H9 (cell line): ENCODE measurements around the gene IL15RA. TPM values are rescaled to one million over a fixed set of nuclear protein-coding genes. Genes with fewer than 3 reads are reported as not detected.

ENCODE experiments used
- DNase-seq: peaks from one replicate; pipeline ENCODE4 v3.0.0-alpha.2; 2017
- H2AFZ ChIP-seq: one replicate; pipeline ENCODE4 v1.6.1; 2013; ENCODE audit warnings: mild to moderate bottlenecking, low read length, control low read depth, moderate library complexity
- H2AK5ac ChIP-seq: 2 replicates; pipeline ENCODE4 v1.6.1; 2013; ENCODE audit warnings: low read length, control low read depth, mixed read lengths; ENCODE audit not compliant: insufficient read length
- H2BK120ac ChIP-seq: one replicate; pipeline ENCODE4 v1.6.1; 2013; ENCODE audit warnings: low read depth, mild to moderate bottlenecking, low read length, control low read depth, inconsistent platforms; ENCODE audit not compliant: poor library complexity, severe bottlenecking
- H2BK12ac ChIP-seq: 2 replicates; pipeline ENCODE4 v1.6.1; 2013; ENCODE audit warnings: low read length, control low read depth, mixed read lengths, low read depth; ENCODE audit not compliant: insufficient read length
- H2BK15ac ChIP-seq: 2 replicates; pipeline ENCODE4 v1.6.1; 2013; ENCODE audit warnings: low read depth, low read length, control low read depth
- H2BK20ac ChIP-seq: one replicate; pipeline ENCODE4 v1.6.1; 2013; ENCODE audit warnings: low read depth, mild to moderate bottlenecking, low read length, control low read depth, inconsistent platforms; ENCODE audit not compliant: poor library complexity, severe bottlenecking
- H2BK5ac ChIP-seq: 2 replicates; pipeline ENCODE4 v1.6.1; 2013; ENCODE audit warnings: low read length, control low read depth, mixed read lengths; ENCODE audit not compliant: insufficient read length
- H3K14ac ChIP-seq: 2 replicates; pipeline ENCODE4 v1.6.1; 2013; ENCODE audit warnings: low read length, control low read depth; ENCODE audit not compliant: insufficient read depth
- H3K18ac ChIP-seq: 2 replicates; pipeline ENCODE4 v1.6.1; 2013; ENCODE audit warnings: low read depth, mild to moderate bottlenecking, mixed read lengths, low read length, control low read depth; ENCODE audit not compliant: insufficient read length
- H3K23ac ChIP-seq: 2 replicates; pipeline ENCODE4 v1.6.1; 2013; ENCODE audit warnings: low read length, control low read depth, mixed read lengths, low read depth; ENCODE audit not compliant: insufficient read length
- H3K23me2 ChIP-seq: 2 replicates; pipeline ENCODE4 v1.6.1; 2013; ENCODE audit warnings: low read depth, mild to moderate bottlenecking, mixed read lengths, low read length, control low read depth; ENCODE audit not compliant: insufficient read length, poor library complexity, severe bottlenecking
- H3K27ac ChIP-seq: 2 replicates; pipeline ENCODE4 v1.5.1; 2013; ENCODE audit warnings: low read length, control low read depth, mixed read lengths, low read depth; ENCODE audit not compliant: insufficient read length
- H3K27me3 ChIP-seq: 2 replicates; pipeline ENCODE4 v1.6.1; 2013; ENCODE audit warnings: low read length, control low read depth, inconsistent platforms; ENCODE audit not compliant: insufficient read depth
- H3K4ac ChIP-seq: 2 replicates; pipeline ENCODE4 v1.6.1; 2013; ENCODE audit warnings: low read depth, mild to moderate bottlenecking, control low read depth, inconsistent platforms, low read length, moderate library complexity
- H3K4me1 ChIP-seq: 2 replicates; pipeline ENCODE4 v1.6.1; 2013; ENCODE audit warnings: low read length, control low read depth, inconsistent platforms; ENCODE audit not compliant: insufficient read depth
- H3K4me2 ChIP-seq: 2 replicates; pipeline ENCODE4 v1.6.1; 2013; ENCODE audit warnings: low read length, control low read depth, mixed read lengths; ENCODE audit not compliant: insufficient read length, insufficient read depth
- H3K56ac ChIP-seq: 2 replicates; pipeline ENCODE4 v1.6.1; 2013; ENCODE audit warnings: low read depth, mild to moderate bottlenecking, mixed read lengths, low read length, control low read depth; ENCODE audit not compliant: insufficient read length
- H3K79me1 ChIP-seq: 2 replicates; pipeline ENCODE4 v1.6.1; 2013; ENCODE audit warnings: low read depth, mild to moderate bottlenecking, moderate library complexity, low read length, control low read depth, inconsistent platforms; ENCODE audit not compliant: insufficient read depth, poor library complexity, severe bottlenecking
- H3K79me2 ChIP-seq: 2 replicates; pipeline ENCODE4 v1.6.1; 2013; ENCODE audit warnings: low read length, control low read depth, inconsistent platforms; ENCODE audit not compliant: insufficient read depth
- H3K9ac ChIP-seq: 2 replicates; pipeline ENCODE4 v1.6.1; 2013; ENCODE audit warnings: low read length, control low read depth, mixed read lengths; ENCODE audit not compliant: insufficient read length; ENCODE audit errors: extremely low read depth
- H3K9me3 ChIP-seq: one replicate; pipeline ENCODE4 v1.6.1; 2013; ENCODE audit warnings: low read depth, low read length, inconsistent platforms; ENCODE audit not compliant: control insufficient read depth
- H3T11ph ChIP-seq: one replicate; pipeline ENCODE4 v1.6.1; 2013; ENCODE audit warnings: mild to moderate bottlenecking, low read length, control low read depth, inconsistent platforms
- H4K20me1 ChIP-seq: one replicate; pipeline ENCODE4 v1.6.1; 2013; ENCODE audit not compliant: control insufficient read depth, insufficient read length, insufficient read depth
- H4K5ac ChIP-seq: 2 replicates; pipeline ENCODE4 v1.6.1; 2013; ENCODE audit warnings: low read depth, mild to moderate bottlenecking, mixed read lengths, low read length, control low read depth; ENCODE audit not compliant: insufficient read length
- H4K8ac ChIP-seq: replicated peaks from 2 replicates; pipeline ENCODE4 v1.6.1; 2013; ENCODE audit warnings: low read length, control low read depth, mixed read lengths, low read depth; ENCODE audit not compliant: insufficient read length
- H4K91ac ChIP-seq: 2 replicates; pipeline ENCODE4 v1.6.1; 2013; ENCODE audit warnings: low read depth, mild to moderate bottlenecking, moderate library complexity, mixed read lengths, low read length, control low read depth; ENCODE audit not compliant: insufficient read length
- H3K27ac Mint-ChIP-seq, 3 experiments: 2 replicates in 2 of 3; 3 replicates in 1 of 3; pipeline ENCODE4 v1.8.0; 2020 to 2021; ENCODE audit warnings: mixed read lengths in 3 of 3, mild to moderate bottlenecking in 1 of 3, moderate library complexity in 1 of 3
- H3K27me3 Mint-ChIP-seq: 2 replicates; pipeline ENCODE4 v1.8.0; 2021; ENCODE audit warnings: low read depth, mild to moderate bottlenecking, moderate library complexity, mixed read lengths
- H3K36me3 Mint-ChIP-seq, 3 experiments: 2 replicates in 2 of 3; 3 replicates in 1 of 3; pipeline ENCODE4 v1.8.0; 2020 to 2021; ENCODE audit warnings: low read depth in 3 of 3, mixed read lengths in 3 of 3; ENCODE audit not compliant: insufficient read depth in 1 of 3
- H3K4me1 Mint-ChIP-seq, 2 experiments: 2 replicates each; pipeline ENCODE4 v1.8.0; 2020; ENCODE audit warnings: mixed read lengths in 2 of 2
- H3K4me3 Mint-ChIP-seq, 2 experiments: 2 replicates in 1 of 2; 3 replicates in 1 of 2; pipeline ENCODE4 v1.8.0; 2020 to 2021; ENCODE audit warnings: mild to moderate bottlenecking in 2 of 2, mixed read lengths in 2 of 2, moderate library complexity in 1 of 2
- H3K9me3 Mint-ChIP-seq, 2 experiments: 2 replicates in 1 of 2; 3 replicates in 1 of 2; pipeline ENCODE4 v1.8.0; 2020; ENCODE audit warnings: mild to moderate bottlenecking in 2 of 2, mixed read lengths in 2 of 2, moderate library complexity in 1 of 2
- CTCF ChIP-seq: fragments of 200-600 bp; sonication (generic); conservative IDR thresholded peaks from 3 replicates; pipeline ENCODE4 v1.8.0; 2021; ENCODE audit warnings: antibody characterized with exemption, mild to moderate bottlenecking
- WGBS: extraction: QIAGEN DNeasy Blood & Tissue Kit; methylation state at CpG from one replicate; pipeline ENCODE4 v1.1.7; 2013; ENCODE audit warnings: missing lambda C conversion rate, low lambda C conversion rate, mixed read lengths; ENCODE audit not compliant: insufficient read length; ENCODE audit errors: extremely low coverage; 5-methylcytosine and 5-hydroxymethylcytosine counted together
- total RNA-seq: library from RNA; stranded (reverse); gene quantifications from 2 replicates; pipeline ENCODE4 v1.2.1, GENCODE V29; 2021

IL15RA gene
- total RNA-seq, 1 experiment from 2014 or later = 0.31 TPM

- H2AFZ ChIP-seq = no peak overlapping the region
- no peak overlapping the region for H3K14ac ChIP-seq
- no peak overlapping the region for H4K91ac ChIP-seq
- no peak overlapping the region for H3K4me3 Mint-ChIP-seq
- no peak overlapping the region for H3K27ac Mint-ChIP-seq
- no CpG with 5 or more reads among the region's 1 CpG for WGBS
- no peaks in the 10 kb centered on the region for H3K79me2 ChIP-seq
- H3K79me1 ChIP-seq = no peaks in the 10 kb centered on the region
- no peak overlapping the region for H3K4ac ChIP-seq
- H2BK15ac ChIP-seq = no peak overlapping the region
- H3K23me2 ChIP-seq = no peaks in the 10 kb centered on the region
- H3K36me3 Mint-ChIP-seq = peaks cover 0 to 24% (median 5%) of the 10 kb centered on the region in 3 experiments; a peak in 4 of 7 replicates
- H3K4me1 ChIP-seq = peaks cover 3% of the 10 kb centered on the region; the same call in 1 of the 2 replicates
- H2BK120ac ChIP-seq = no peak overlapping the region
- DNase-seq = no peak
- peaks cover 24 to 35% of the 10 kb centered on the region in 2 experiments for H3K9me3 Mint-ChIP-seq
- no peak overlapping the region for H3K18ac ChIP-seq
- no peak overlapping the region for H3T11ph ChIP-seq
- H3K27me3 Mint-ChIP-seq = no peaks in the 10 kb centered on the region; the same call in 1 of the 2 replicates
- H3K23ac ChIP-seq = no peak overlapping the region
- no peak overlapping the region for H2BK5ac ChIP-seq
- H3K4me2 ChIP-seq = no peak overlapping the region
- H3K27ac ChIP-seq = no peak overlapping the region
- H4K5ac ChIP-seq = no peak overlapping the region
- no peak overlapping the region for H3K56ac ChIP-seq
- no peak overlapping the region for H2AK5ac ChIP-seq
- H3K27me3 ChIP-seq = no peaks in the 10 kb centered on the region
- H3K9me3 ChIP-seq = no peaks in the 10 kb centered on the region
- no peaks in the 10 kb centered on the region for H4K20me1 ChIP-seq
- TF ChIP-seq CTCF = no peak
- H2BK20ac ChIP-seq = no peak overlapping the region
- no peak overlapping the region for H2BK12ac ChIP-seq
- H4K8ac ChIP-seq = no peak overlapping the region
- no peak overlapping the region for H3K9ac ChIP-seq
- H3K4me1 Mint-ChIP-seq = peaks cover 11 to 15% of the 10 kb centered on the region in 2 experiments
These were observed 15.1 kb upstream of the IL15RA start for GRCh38 chr10:5992398-5992797.
